ENCODE results near the gene CPA4.

- TF ChIP-seq CTCF (conservative IDR thresholded peaks at IDR 0.05; ENCODE audit: low read depth in 2 of 2) (peak; percentile 8 to 46; a peak in 2 of 4 replicates), EZH2phosphoT487 (IDR thresholded peaks at IDR 0.05; ENCODE audit: unreplicated experiment) (no peak), POLR2AphosphoS5 (IDR thresholded peaks at IDR 0.05; ENCODE audit: low read depth) (no peak), JUNB (IDR thresholded peaks at IDR 0.05; ENCODE audit: unreplicated experiment) (no peak)
Observed at GRCh38 chr7:130353196-130353595, 60.2 kb downstream of the CPA4 start.

Data from GM23338 (cell line).